Uterus (tissue), 4 donors: ENCODE results near the gene MOSPD3. TPM values are rescaled to one million over a fixed set of nuclear protein-coding genes. Genes with fewer than 3 reads are reported as not detected.

Source experiments
- DNase-seq, 2 donors: peaks; one replicate each; pipeline ENCODE4 v3.0.0-alpha.2; 2019 to 2020
- H3K27ac ChIP-seq, 2 donors: fragments of 200-600 bp; sonication (generic); 1 replicate in 1 of 2; 2 replicates in 1 of 2; pipeline ENCODE4 v1.5.1; 2016 to 2018
- H3K27me3 ChIP-seq, 2 donors: fragments of 200-600 bp; sonication (generic); one replicate each; pipeline ENCODE4 v1.5.1; 2018 to 2019; ENCODE audit warnings: control low read depth in 1 of 2
- H3K36me3 ChIP-seq, 2 donors: fragments of 200-600 bp; sonication (generic); one replicate each; pipeline ENCODE4 v1.5.1; 2019; ENCODE audit warnings: control low read depth in 1 of 2
- H3K4me1 ChIP-seq, 2 donors: fragments of 200-600 bp; sonication (generic); one replicate each; pipeline ENCODE4 v1.5.1; 2018 to 2019; ENCODE audit warnings: control low read depth in 1 of 2
- H3K4me3 ChIP-seq, 2 donors: fragments of 200-600 bp; sonication (generic); 1 replicate in 1 of 2; 2 replicates in 1 of 2; pipeline ENCODE4 v1.5.1; 2018 to 2019; ENCODE audit warnings: mild to moderate bottlenecking in 1 of 2
- H3K9me3 ChIP-seq, 2 donors: fragments of 200-600 bp; sonication (generic); one replicate each; pipeline ENCODE4 v1.5.1; 2019; ENCODE audit warnings: control low read depth in 1 of 2
- CTCF ChIP-seq, 4 experiments: fragments of 200-600 bp in 2 of 4; fragments of 450-650 bp in 2 of 4; sonication (generic) in 2 of 4; IDR thresholded peaks; one replicate each; pipeline ENCODE4 v1.5.1; 2016 to 2019; ENCODE audit warnings: antibody characterized with exemption in 4 of 4, mild to moderate bottlenecking in 2 of 4, moderate library complexity in 1 of 4
- POLR2A ChIP-seq, 2 donors: fragments of 450-650 bp; IDR thresholded peaks; one replicate each; pipeline ENCODE4 v1.6.1; 2016; ENCODE audit warnings: antibody characterized with exemption in 2 of 2, mild to moderate bottlenecking in 1 of 2, moderate library complexity in 1 of 2
- intact Hi-C: fragments of 100-400 bp; cut with DNase I; formaldehyde crosslinking; loops from one replicate; pipeline ENCODE4 v1.15.1; 2023; ENCODE audit warnings: low total_unique reads
- total RNA-seq, 4 donors: library from RNA; depleted of rRNA in 3 of 4; stranded (reverse); fragments of >200 nt in 3 of 4; gene quantifications; one replicate each; pipeline versions ENCODE4 v1.1.0 to v1.2.4, GENCODE V29; 2014 to 2023
- donor health status: DM: yes; HTN: yes; CAD: no.

Gene MOSPD3
- total RNA-seq, 4 donors from 2014 or later = 1.3 to 35.3 (median 15.1) TPM

GRCh38 chr7:100568896-100569844 is 43.2 kb upstream of the MOSPD3 start:
- TF ChIP-seq CTCF (IDR thresholded peaks at IDR 0.05) (peak in 3 of 4 experiments; percentile 22 to 47 (median 36)), POLR2A (IDR thresholded peaks at IDR 0.05) (no peak)
- H3K4me1 ChIP-seq = peaks cover 0 to 3% of the 10 kb centered on the region in 2 donors
- H3K9me3 ChIP-seq = no peaks in the 10 kb centered on the region
- H3K4me3 ChIP-seq = peak overlapping the region in 1 of 2 donors; percentile 30
- intact Hi-C loops = loop anchor here (10.0 kb wide), 1 partner anchor 116 kb away; no protein-coding TSS in a partner anchor
- H3K36me3 ChIP-seq = no peaks in the 10 kb centered on the region
- no peaks in the 10 kb centered on the region for H3K27me3 ChIP-seq
- H3K27ac ChIP-seq = peak overlapping the region; percentile 39 to 71
- peak; percentile 58 to 70 for DNase-seq

- no peak overlapping the region for H3K27ac ChIP-seq
- intact Hi-C loops = no loop called here
- no peak for TF ChIP-seq POLR2A (IDR thresholded peaks at IDR 0.05)
- TF ChIP-seq CTCF (IDR thresholded peaks at IDR 0.05) = no peak
- DNase-seq = peak in 1 of 2 donors; percentile 43
- no peaks in the 10 kb centered on the region for H3K36me3 ChIP-seq
- no peaks in the 10 kb centered on the region for H3K27me3 ChIP-seq
- H3K9me3 ChIP-seq = no peaks in the 10 kb centered on the region
- peaks cover 0 to 3% of the 10 kb centered on the region in 2 donors for H3K4me1 ChIP-seq
- H3K4me3 ChIP-seq = no peak overlapping the region
Observed at GRCh38 chr7:100570954-100571828, 41.1 kb upstream of the MOSPD3 start.

DNA sequence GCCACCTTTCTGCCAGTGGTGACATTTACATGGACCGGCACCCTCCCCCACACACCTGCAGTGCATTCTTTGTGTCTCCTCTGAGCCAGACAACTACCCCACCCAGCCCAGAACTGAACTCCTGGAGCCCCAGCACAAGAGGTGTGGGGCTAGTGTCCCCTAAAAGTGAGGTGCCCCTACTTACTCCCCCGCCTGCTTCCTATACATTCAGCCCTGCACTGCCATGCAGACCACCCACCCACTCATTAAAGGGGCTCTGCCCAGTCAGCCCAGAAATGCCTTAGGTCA is 40.6 kb upstream of the MOSPD3 start:
- no peak for TF ChIP-seq CTCF (IDR thresholded peaks at IDR 0.05)
- no peak for TF ChIP-seq POLR2A (IDR thresholded peaks at IDR 0.05)
- DNase-seq = no peak
- no peak overlapping the region for H3K4me3 ChIP-seq
- H3K36me3 ChIP-seq = no peaks in the 10 kb centered on the region
- H3K27ac ChIP-seq = no peak overlapping the region
- no peaks in the 10 kb centered on the region for H3K27me3 ChIP-seq
- peaks cover 0 to 3% of the 10 kb centered on the region in 2 donors for H3K4me1 ChIP-seq
- no peaks in the 10 kb centered on the region for H3K9me3 ChIP-seq
- intact Hi-C loops = no loop called here

GRCh38 chr7:100572281-100572948 is 39.9 kb upstream of the MOSPD3 start:
- no peak for TF ChIP-seq POLR2A (IDR thresholded peaks at IDR 0.05)
- no peak for TF ChIP-seq CTCF (IDR thresholded peaks at IDR 0.05)
- Histone ChIP-seq H3K4me1 (peaks cover 0 to 3% of the 10 kb centered on the region in 2 donors), H3K27me3 (no peaks in the 10 kb centered on the region), H3K4me3 (no peak overlapping the region), H3K27ac (no peak overlapping the region), H3K36me3 (no peaks in the 10 kb centered on the region), H3K9me3 (no peaks in the 10 kb centered on the region)
- DNase-seq = no peak
- intact Hi-C loops = no loop called here
